Omental fat pad (tissue), 4 donors: Measurements from ENCODE around the gene NKG7. TPM values are rescaled to one million over a fixed set of nuclear protein-coding genes. Genes with fewer than 3 reads are reported as not detected.

Source experiments
- ATAC-seq: fragments of 150-250 bp; one replicate; pipeline ENCODE4 v1.9.1; 2016; ENCODE audit warnings: mild to moderate bottlenecking, moderate library complexity; ENCODE audit not compliant: low FRiP score
- DNase-seq: peaks from one replicate; pipeline ENCODE4 v3.0.0-alpha.2; 2019; ENCODE audit warnings: low spot score
- CTCF ChIP-seq, 3 donors: fragments of 450-650 bp; IDR thresholded peaks; one replicate each; pipeline ENCODE4 v1.5.1; 2016 to 2017; ENCODE audit warnings: antibody characterized with exemption in 3 of 3, mild to moderate bottlenecking in 3 of 3, moderate library complexity in 2 of 3
- total RNA-seq, 4 donors: library from RNA; depleted of rRNA; stranded (reverse); fragments of >200 nt; gene quantifications; one replicate each; pipeline ENCODE4 v1.1.0, GENCODE V29; 2016

The NKG7 gene
- total RNA-seq, 4 donors from 2014 or later, result 0.56 to 4.0 (median 2.6) TPM; not detected in 1

GRCh38 chr19:51331193-51331592 lies 41.3 kb downstream of the NKG7 start:
- ATAC-seq (no peak), DNase-seq (no peak)
- TF ChIP-seq CTCF (IDR thresholded peaks at IDR 0.05), result no peak

GRCh38 chr19:51330366-51330765 lies 42.1 kb downstream of the NKG7 start:
- TF ChIP-seq CTCF (IDR thresholded peaks at IDR 0.05), result no peak
- DNase-seq (no peak), ATAC-seq (no peak)

- no peak for ATAC-seq
- DNase-seq, result no peak
- no peak for TF ChIP-seq CTCF (IDR thresholded peaks at IDR 0.05)
These were observed 43.0 kb downstream of the NKG7 start for GRCh38 chr19:51329411-51329810.

- ATAC-seq, result no peak
- no peak for DNase-seq
- no peak for TF ChIP-seq CTCF (IDR thresholded peaks at IDR 0.05)
These were observed 45.1 kb downstream of the NKG7 start for GRCh38 chr19:51327066-51328001.

GRCh38 chr19:51326216-51327065 lies 46.0 kb downstream of the NKG7 start:
- DNase-seq, result no peak
- no peak for ATAC-seq
- TF ChIP-seq CTCF (IDR thresholded peaks at IDR 0.05), result no peak

GRCh38 chr19:51325161-51325976 lies 47.1 kb downstream of the NKG7 start:
- ATAC-seq (no peak), DNase-seq (no peak)
- TF ChIP-seq CTCF (IDR thresholded peaks at IDR 0.05), result no peak
